GM18499 (cell line): ENCODE measurements around the gene LRRC4C.
"Not testable (repeated sequence)": the region's sequence is repeated elsewhere in the genome, so short reads cannot be mapped to it uniquely, and the experiment has no call there.

Experiments used
- ATAC-seq: cut with Tn5 transposase; IDR thresholded peaks from one replicate; pipeline ENCODE4 v1.9.1; 2021; ENCODE audit warnings: moderate number of reproducible peaks; ENCODE audit not compliant: insufficient read depth, unreplicated experiment

LRRC4C gene

DNA sequence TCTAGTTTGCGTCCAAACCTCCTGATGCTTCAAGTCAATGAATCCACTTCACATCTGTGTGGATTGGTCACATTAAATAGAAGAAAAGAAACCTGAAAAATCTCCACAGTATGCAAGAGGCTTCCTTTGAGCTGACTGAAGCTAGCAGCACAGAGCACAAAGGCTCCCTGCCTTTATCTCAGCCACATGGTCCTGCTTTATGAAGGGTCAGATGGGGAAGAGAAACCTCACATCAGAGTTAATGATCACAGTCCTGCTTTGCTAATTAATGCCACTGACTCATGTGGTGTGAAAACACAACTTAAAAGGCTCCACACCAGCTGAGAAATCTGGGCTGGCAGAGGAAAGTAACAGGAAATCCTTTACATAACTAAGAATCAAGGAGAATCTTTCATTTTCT, 1291.0 kb downstream of the LRRC4C start:
- no peak for ATAC-seq

GRCh38 chr11:40167805-40168204, 1291.6 kb downstream of the LRRC4C start:
- not testable (repeated sequence) for ATAC-seq

DNA sequence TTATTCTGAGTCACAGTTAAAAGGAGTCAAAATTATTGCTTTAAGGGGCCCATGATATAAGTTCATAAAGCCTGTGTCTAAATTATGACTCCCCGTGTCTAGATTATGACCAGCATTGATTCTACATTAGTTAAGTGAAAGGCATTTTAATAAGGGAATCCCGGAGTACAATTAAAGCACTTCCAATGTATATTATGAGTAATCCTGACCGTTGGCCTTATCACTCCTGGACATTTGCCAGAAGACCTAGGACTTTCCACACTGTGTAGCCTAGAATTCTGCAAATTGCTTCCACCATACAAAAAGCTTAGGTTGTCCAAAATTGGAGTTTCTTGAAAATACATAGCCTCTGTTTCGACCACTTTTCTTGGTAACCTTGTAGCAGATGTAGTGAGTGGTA, 1292.6 kb downstream of the LRRC4C start:
- ATAC-seq: no peak

GRCh38 chr11:40162901-40163883, 1296.3 kb downstream of the LRRC4C start:
- ATAC-seq: no peak

DNA sequence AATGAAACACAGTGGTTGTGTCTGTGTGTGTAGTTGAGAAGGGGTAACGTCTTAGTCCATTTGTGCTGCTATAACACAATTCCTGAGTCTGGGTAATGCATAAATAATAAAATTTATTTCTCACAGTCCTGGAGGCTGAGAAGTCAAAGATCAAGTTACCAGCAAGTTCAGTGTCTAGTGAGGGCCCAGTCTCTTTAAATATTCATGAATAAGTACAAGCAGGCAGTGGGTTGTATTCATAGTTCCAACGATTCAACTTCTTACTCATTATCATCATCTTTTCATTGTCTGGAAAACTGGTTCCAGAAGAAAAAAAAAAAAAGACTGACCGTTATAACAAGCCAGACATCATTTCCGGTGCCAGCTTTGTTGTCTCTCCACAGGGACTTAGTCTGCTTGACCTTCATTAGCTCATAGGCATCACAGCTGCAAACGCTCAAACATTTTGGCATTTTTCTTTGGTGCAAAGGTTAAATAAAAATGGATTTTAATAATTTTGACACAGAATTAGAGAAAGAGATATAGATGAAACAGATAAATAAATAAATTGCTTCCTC, 1297.5 kb downstream of the LRRC4C start:
- ATAC-seq: no peak

GRCh38 chr11:40160418-40160817, 1299.0 kb downstream of the LRRC4C start:
- ATAC-seq: no peak

GRCh38 chr11:40149721-40150120, 1309.7 kb downstream of the LRRC4C start:
- no peak for ATAC-seq

- ATAC-seq: no peak
These were observed 1318.9 kb downstream of the LRRC4C start for GRCh38 chr11:40140560-40140959.

- no peak for ATAC-seq
These were observed 1319.9 kb downstream of the LRRC4C start for GRCh38 chr11:40139536-40139935.

DNA sequence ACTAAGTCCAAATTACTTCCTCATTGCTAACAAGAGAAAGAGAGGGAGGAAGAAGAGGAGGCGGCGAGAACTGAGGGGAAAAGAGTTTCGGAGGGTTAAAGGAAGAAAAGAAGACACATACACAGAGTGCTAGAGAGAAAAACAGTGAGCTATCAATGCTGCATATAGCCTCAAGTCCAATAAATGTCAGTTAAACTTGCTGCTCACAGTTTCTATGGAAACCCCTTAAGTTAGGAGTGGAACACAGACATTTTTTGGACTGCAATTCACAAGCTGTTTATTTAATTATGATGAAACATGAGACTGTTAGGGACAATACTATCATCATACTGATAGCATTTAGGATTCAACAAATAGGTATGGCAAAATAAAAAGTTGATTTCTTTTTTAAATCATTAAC, 1320.4 kb downstream of the LRRC4C start:
- no peak for ATAC-seq

GRCh38 chr11:40134820-40135570, 1324.5 kb downstream of the LRRC4C start:
- ATAC-seq: no peak

DNA sequence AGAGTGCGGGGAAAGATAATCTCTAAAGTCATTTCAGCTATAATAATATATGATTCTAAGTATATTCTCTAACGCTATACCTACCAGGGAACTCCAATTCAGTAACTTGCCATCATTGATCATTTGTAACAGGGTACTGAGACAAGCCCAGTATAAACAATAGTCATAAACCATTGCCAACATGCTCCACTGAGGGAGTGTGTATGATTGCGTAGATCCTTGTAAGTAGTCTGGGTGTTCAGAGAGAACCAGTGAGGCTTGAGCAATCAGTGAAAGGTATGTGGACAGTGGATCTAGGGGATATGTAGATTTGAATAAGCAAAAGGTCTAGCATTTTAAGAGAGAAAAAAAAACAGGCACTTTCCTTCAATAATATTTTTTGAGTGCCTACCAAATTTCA, 1326.0 kb downstream of the LRRC4C start:
- ATAC-seq: no peak

GRCh38 chr11:40132912-40133311, 1326.5 kb downstream of the LRRC4C start:
- no peak for ATAC-seq

DNA sequence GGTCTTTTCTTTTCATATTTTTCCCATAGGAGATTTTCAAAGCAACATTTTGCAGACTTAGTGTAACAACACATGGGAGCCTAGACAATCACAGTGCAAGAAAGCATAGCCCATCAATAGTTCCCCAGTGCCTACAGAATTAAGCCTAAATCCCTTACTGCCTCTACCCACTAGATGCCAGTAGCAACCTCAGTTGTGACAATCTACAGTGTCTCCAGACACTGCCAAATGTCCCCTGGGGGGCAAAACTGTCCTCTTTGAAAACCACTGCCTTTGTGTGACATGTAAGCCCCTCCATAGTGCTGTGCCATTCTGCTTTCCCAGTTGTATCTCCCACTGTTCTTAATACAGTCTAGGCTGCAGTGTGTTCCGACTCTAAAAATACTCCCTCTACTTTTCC, 1329.0 kb downstream of the LRRC4C start:
- no peak for ATAC-seq

DNA sequence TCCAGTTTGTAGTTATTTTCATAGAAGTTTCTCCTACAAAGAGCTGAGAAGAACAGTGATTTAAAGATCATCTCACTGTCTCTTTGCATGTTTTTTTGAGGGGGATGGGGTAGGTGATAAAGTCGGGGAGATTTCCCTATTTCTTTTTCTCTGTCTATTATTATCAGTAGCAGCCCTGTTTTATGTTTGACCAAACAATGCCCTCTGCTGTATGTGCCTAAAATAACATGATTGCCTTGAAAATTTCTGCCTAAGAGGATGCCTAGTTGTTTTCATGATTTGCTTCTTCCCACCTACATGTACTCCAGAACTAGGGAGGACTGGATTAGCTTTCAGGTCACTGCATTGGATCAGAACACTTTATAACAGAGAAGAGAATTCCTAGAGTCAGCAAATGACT, 1330.2 kb downstream of the LRRC4C start:
- ATAC-seq: no peak

GRCh38 chr11:40125054-40125453, 1334.4 kb downstream of the LRRC4C start:
- ATAC-seq: no peak

DNA sequence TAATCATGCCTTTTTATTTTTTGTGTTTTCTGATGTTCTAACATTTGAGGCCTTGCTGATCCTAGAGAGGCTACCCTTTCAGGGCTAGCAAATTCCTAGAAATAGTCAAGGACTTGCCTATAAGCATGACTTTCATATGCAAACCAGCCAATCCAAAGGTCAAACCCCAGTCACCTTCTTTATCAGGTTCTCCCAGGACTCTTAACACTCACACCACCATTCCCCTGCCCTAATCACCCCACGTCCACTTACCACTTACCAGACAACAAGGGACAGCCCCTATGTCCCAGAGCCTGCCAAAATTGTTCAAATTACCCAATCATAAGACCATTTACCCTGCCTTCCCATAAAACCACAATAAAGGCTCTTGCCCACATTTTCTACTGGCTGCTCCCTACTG, 1339.8 kb downstream of the LRRC4C start:
- no peak for ATAC-seq

- no peak for ATAC-seq
These were observed 1340.7 kb downstream of the LRRC4C start for GRCh38 chr11:40118780-40119179.

- no peak for ATAC-seq
These were observed 1341.4 kb downstream of the LRRC4C start for GRCh38 chr11:40118026-40118425.

- ATAC-seq: no peak
These were observed 1354.4 kb downstream of the LRRC4C start for GRCh38 chr11:40104941-40105550.

DNA sequence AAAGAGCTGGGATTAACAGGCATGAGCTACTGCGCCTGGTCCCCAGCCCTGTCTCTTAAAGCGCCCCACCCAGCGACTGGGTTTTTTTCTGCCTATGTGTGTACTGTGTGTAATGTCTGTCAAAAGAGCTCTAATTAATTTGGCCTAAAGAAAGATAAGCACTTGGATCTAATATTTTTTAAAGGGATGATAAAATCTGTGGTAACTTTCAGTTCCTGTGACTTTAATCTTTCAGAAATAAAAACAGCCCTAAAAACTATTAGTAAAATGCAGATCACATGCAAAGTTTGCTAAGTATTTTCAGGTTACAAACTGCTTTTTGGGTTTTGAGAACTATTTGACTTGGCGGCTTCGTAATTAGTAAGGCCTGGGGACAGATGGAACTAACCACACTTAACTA, 1358.7 kb downstream of the LRRC4C start:
- no peak for ATAC-seq
